ENCODE results near the gene PLEKHA8. TPM values are rescaled to one million over a fixed set of nuclear protein-coding genes. Genes with fewer than 3 reads are reported as not detected.

Gene PLEKHA8
- total RNA-seq, 2 donors from 2014 or later, result 11.7 to 14.9 TPM

DNA sequence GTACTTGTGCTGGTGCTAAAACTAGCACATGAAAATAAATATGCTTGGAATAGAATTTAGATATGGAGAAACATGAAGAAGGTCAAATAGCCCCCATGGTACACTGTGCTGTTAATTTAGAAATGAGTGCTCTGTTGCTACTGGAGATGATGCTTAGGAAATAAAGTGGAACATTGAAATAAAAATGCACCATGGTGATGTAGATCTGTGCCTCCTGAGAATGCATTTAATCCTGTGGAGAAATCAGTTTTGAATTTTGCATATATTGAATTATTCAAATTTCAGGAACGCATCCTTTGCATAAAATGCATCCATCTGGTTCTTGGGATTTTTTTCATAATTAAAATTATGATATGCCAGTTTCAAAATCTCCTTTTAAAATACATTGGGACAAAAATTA is 44.5 kb downstream of the PLEKHA8 start:
- intact Hi-C loops (cut with DNase I), result no loop called here
- Histone ChIP-seq H3K27me3 (no peaks in the 10 kb centered on the region), H3K9ac (ENCODE audit: low read depth in 2 of 2, low read length in 2 of 2) (no peak overlapping the region), H3K4me1 (no peaks in the 10 kb centered on the region), H3K27ac (no peak overlapping the region), H3K4me3 (no peak overlapping the region), H3K36me3 (no peaks in the 10 kb centered on the region), H3K9me3 (no peaks in the 10 kb centered on the region)
- DNase-seq, result no peak
- TF ChIP-seq, protein P1, sequence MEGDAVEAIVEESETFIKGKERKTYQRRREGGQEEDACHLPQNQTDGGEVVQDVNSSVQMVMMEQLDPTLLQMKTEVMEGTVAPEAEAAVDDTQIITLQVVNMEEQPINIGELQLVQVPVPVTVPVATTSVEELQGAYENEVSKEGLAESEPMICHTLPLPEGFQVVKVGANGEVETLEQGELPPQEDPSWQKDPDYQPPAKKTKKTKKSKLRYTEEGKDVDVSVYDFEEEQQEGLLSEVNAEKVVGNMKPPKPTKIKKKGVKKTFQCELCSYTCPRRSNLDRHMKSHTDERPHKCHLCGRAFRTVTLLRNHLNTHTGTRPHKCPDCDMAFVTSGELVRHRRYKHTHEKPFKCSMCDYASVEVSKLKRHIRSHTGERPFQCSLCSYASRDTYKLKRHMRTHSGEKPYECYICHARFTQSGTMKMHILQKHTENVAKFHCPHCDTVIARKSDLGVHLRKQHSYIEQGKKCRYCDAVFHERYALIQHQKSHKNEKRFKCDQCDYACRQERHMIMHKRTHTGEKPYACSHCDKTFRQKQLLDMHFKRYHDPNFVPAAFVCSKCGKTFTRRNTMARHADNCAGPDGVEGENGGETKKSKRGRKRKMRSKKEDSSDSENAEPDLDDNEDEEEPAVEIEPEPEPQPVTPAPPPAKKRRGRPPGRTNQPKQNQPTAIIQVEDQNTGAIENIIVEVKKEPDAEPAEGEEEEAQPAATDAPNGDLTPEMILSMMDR (IDR thresholded peaks at IDR 0.05), result no peak

DNA sequence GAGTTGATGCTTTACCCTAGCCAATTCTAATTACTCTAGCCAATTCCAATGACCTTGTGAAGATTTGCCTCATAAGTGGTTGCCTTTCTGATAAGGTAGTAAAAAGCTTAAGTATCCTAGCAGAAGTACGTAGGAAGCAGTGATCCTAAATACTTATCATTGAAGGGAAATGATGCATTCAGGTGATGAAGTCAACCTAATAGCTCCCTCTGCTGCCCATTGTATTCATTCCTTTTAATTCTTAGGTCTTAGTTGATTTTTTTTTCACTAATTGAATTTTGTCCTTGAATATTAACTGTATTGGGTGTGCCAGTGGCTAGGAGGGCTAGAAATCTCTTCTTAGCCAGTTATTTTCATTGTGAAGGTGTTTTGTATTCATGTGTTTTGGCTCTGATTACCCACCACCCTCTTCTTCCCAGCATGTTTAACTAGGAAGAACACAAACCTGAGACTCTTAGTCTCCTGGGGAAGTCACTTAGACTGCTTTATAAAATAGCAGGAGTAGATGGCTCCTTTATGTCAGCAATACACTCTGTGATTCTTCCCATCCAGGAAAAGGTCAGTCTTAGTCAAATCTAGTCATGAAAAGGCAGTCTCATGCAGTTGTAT is 46.3 kb downstream of the PLEKHA8 start:
- DNase-seq, result no peak
- TF ChIP-seq, protein P1 (IDR thresholded peaks at IDR 0.05), result peak; percentile 28
- intact Hi-C loops (cut with DNase I), result no loop called here

DNA sequence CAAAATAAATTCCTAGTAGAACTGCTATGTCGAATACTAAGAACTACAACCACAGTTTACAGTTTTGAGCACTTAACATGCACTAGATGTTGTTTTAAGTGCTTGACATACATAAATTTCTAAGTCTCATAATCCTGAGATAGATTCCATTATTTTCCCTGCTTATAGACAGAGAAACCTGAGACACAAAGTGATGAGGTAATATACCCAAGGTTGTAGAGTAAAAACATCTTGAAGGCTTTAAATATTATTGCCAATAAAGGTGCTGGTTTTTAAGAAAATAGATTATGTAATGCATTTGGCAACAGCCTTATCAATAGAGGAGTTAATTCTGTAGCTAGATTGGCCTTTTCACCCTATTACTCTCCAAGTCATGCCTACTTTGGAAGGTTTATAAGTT is 48.2 kb downstream of the PLEKHA8 start:
- no peak overlapping the region for H3K4me3 ChIP-seq
- intact Hi-C loops (cut with DNase I), result no loop called here
- no peak for DNase-seq
- H3K4me1 ChIP-seq, result no peaks in the 10 kb centered on the region
- H3K27ac ChIP-seq, result no peak overlapping the region
- TF ChIP-seq, protein P1 (IDR thresholded peaks at IDR 0.05), result no peak
- H3K9me3 ChIP-seq, result no peaks in the 10 kb centered on the region
- H3K36me3 ChIP-seq, result no peaks in the 10 kb centered on the region
- no peaks in the 10 kb centered on the region for H3K27me3 ChIP-seq
- H3K9ac ChIP-seq (ENCODE audit: low read depth in 2 of 2, low read length in 2 of 2), result no peak overlapping the region

More for the DNA sequence above, 46.3 kb downstream of the PLEKHA8 start:
- Histone ChIP-seq H3K27me3 (no peaks in the 10 kb centered on the region), H3K36me3 (no peaks in the 10 kb centered on the region), H3K9me3 (no peaks in the 10 kb centered on the region), H3K4me3 (no peak overlapping the region), H3K27ac (no peak overlapping the region), H3K4me1 (no peaks in the 10 kb centered on the region), H3K9ac (ENCODE audit: low read depth in 2 of 2, low read length in 2 of 2) (no peak overlapping the region)

DNA sequence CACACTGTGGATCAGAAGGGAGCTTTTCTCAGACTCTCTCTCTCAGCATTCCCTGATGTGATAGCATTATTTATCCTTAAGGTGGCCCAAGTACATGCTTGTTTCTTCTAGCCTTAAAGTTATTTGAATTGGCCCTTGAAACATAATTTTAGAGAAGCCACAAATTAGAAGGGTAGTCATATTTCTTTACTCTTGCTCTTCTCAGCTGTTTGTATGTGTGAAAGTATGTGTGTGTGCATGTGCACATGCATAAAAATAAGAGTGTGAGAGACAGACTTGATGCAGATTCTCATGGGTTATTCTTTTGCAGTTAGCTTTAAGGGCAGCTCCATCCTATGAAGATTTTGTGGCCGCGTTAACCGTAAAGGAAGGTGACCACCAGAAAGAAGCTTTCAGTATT is 50.1 kb downstream of the PLEKHA8 start:
- no peaks in the 10 kb centered on the region for H3K4me1 ChIP-seq
- no peaks in the 10 kb centered on the region for H3K27me3 ChIP-seq
- no peaks in the 10 kb centered on the region for H3K36me3 ChIP-seq
- intact Hi-C loops (cut with DNase I), result no loop called here
- no peak overlapping the region for H3K4me3 ChIP-seq
- no peak for DNase-seq
- TF ChIP-seq, protein P1 (IDR thresholded peaks at IDR 0.05), result no peak
- H3K9ac ChIP-seq (ENCODE audit: low read depth in 2 of 2, low read length in 2 of 2), result no peak overlapping the region
- H3K9me3 ChIP-seq, result no peaks in the 10 kb centered on the region
- no peak overlapping the region for H3K27ac ChIP-seq

DNA sequence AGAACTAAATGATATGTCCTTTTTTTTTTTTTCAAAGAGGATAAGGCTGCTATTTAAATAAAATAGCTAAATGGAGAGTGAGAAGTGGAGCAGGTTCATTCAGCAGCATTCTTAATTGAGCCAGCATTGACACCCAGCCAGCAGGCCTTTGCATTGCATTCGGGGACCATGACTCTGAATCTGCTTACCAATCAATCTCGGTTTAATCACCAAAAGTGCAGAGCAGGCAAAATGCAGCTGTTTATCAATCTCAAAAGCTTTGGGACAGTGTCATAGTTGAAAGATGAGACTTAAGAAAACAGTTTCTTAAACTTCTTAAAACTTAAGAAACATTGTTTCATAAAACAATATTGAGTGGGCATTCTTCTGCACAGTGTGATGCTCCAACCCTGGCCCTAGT is 51.7 kb downstream of the PLEKHA8 start:
- Histone ChIP-seq H3K4me1 (no peaks in the 10 kb centered on the region), H3K36me3 (no peaks in the 10 kb centered on the region), H3K27me3 (no peaks in the 10 kb centered on the region), H3K9ac (ENCODE audit: low read depth in 2 of 2, low read length in 2 of 2) (no peak overlapping the region), H3K9me3 (no peaks in the 10 kb centered on the region), H3K4me3 (no peak overlapping the region), H3K27ac (no peak overlapping the region)
- TF ChIP-seq, protein P1 (IDR thresholded peaks at IDR 0.05), result no peak
- intact Hi-C loops (cut with DNase I), result no loop called here
- DNase-seq, result no peak
